ENCODE data around the gene ALOX5. TPM values are rescaled to one million over a fixed set of nuclear protein-coding genes. Genes with fewer than 3 reads are reported as not detected.

The ALOX5 gene
- total and polyA plus RNA-seq, 10 of the 15 experiments (the other 5 are each of a cell fraction or from before 2014, with no cell fraction given): 0.43 to 102 (median 34.2) TPM

DNA sequence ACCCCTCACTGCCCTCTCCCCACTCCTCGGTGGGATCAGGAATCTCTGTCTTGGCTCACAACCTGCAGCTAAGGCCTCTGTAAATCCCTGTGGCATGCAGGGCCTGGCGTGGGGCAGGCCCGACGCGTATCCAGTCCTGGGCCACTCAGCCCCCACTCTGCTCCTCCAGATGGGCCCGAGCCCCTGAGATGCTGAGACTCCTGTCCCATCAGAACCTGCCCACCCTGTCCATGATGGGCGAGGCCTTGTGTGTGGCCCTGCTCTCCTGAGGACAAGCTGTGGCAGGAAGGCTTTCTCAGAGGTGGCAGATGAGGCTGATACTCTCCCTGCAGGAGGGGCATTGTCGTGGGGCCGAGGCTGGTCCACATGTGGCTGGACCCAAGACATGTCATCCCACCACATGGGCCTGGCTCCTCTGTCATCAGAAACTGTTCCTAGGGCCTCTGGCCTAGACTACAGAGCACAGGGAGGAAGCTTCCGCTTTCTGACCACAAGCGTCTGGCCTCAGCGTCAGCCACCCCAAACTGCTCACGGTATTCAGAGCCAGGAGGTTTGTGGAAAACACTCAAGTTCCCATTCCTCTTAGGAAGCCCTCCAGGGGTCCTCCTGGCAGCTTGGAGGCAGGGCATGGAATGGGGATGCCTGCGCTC, 6.0 kb downstream of the ALOX5 start (continued):
- TF ChIP-seq BCL11A (IDR thresholded peaks at IDR 0.05; ENCODE audit: low read depth, low read length): no peak

DNA sequence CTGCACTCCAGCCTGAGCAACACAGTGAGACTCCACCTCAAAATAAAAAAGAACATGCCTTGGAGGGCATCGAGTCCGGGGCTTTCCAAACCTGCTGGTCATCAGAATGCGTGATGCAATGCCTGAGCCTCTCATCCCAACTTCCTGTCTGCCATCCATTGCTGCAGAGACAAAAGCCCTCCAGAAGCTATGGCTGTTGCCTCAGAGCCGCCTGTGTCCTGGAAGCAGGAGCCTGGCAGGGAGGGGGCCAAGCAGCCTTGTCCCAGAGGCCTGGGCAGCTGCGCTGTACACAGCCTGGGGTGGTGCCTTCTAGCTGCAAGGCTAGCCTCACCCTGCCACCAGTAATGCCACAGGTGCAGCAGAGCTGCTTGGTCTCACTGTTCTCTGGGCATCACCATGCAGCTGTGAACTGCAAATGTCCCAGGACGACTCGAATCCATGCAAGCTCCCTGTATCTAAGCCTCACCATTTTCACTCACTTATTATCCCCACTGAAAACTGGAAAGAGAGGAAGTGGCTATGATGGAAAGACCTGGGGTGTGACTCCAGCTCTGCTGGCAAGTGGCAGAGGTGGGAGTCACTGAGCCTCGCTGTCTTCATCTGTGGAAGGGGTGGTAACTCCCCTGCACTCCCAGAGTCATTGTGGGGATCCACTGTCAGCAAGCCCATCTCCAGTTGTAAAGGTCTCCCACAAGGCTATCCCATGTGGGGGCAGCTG, 7.0 kb downstream of the ALOX5 start:
- H3K9ac ChIP-seq (ENCODE audit: control insufficient read depth, insufficient read depth, low read length): no peak overlapping the region
- no peaks in the 10 kb centered on the region for H3K27me3 ChIP-seq (replicated peaks in 1 of 2; ENCODE audit: control insufficient read depth in 2 of 2, insufficient read depth in 2 of 2, low read length in 1 of 2)
- H3K79me2 ChIP-seq (ENCODE audit: control insufficient read depth, insufficient read depth, low read length): peaks cover 25% of the 10 kb centered on the region
- CTCF ChIA-PET: no interaction called here
- peaks cover 31% of the 10 kb centered on the region for H3K4me1 ChIP-seq (ENCODE audit: control insufficient read depth, insufficient read depth, low read length)
- H2AFZ ChIP-seq (ENCODE audit: control insufficient read depth, low read depth, low read length): no peak overlapping the region
- H3K4me3 ChIP-seq: no peak overlapping the region
- ATAC-seq (no peak), DNase-seq (ENCODE audit: low read depth, low spot score) (no peak), FAIRE-seq (no peak)
- intact Hi-C loops (cut with micrococcal nuclease; ENCODE audit: unreplicated experiment) (no loop called here), in situ Hi-C loops (cut with MboI) (no loop called here)
- H3K27ac ChIP-seq (ENCODE audit: control insufficient read depth, insufficient read depth): no peak overlapping the region
- RAD21 ChIA-PET (ENCODE audit: unreplicated experiment): no interaction called here
- peaks cover 0 to 15% of the 10 kb centered on the region in 2 experiments; a peak in 1 of 4 replicates for H3K36me3 ChIP-seq (ENCODE audit: control insufficient read depth in 2 of 2, insufficient read depth in 2 of 2, low read length in 1 of 2)
- no peaks in the 10 kb centered on the region for H3K9me3 ChIP-seq (replicated peaks; ENCODE audit: control insufficient read depth, insufficient read depth, low read length)
- POLR2A ChIA-PET: no interaction called here
- SMC1A ChIA-PET (ENCODE audit: uncharacterized antibody, unreplicated experiment): interaction anchor here (1.6 kb wide), 1 partner anchor 81 kb away, joined by 5 read pairs; no protein-coding TSS in a partner anchor
- WGBS (ENCODE audit: insufficient coverage, insufficient replicate concordance, low lambda C conversion rate, missing lambda C conversion rate): 90% methylated on average over 8 of the region's 8 CpGs
- BruUV-seq (replicated peaks): no TSS peak
- no peak overlapping the region for H3K4me2 ChIP-seq (ENCODE audit: control insufficient read depth, insufficient read depth)
- H4K20me1 ChIP-seq (ENCODE audit: control insufficient read depth, insufficient read depth): no peaks in the 10 kb centered on the region
- TF ChIP-seq SIN3A (IDR thresholded peaks at IDR 0.05; ENCODE audit: low read depth, low read length) (no peak), PAX8 (IDR thresholded peaks at IDR 0.05) (no peak), SMC3 (IDR thresholded peaks at IDR 0.05; ENCODE audit: borderline replicate concordance, low read length) (no peak), SREBF2 (IDR thresholded peaks at IDR 0.05; ENCODE audit: low read length) (no peak), SPI1 (IDR thresholded peaks at IDR 0.05; ENCODE audit: borderline replicate concordance, insufficient read depth, low read depth, low read length) (no peak), RAD51 (IDR thresholded peaks at IDR 0.05) (no peak), IRF4 (IDR thresholded peaks at IDR 0.05; ENCODE audit: low read depth, low read length) (no peak), YY1 (IDR thresholded peaks at IDR 0.05; ENCODE audit: low read depth, low read length) (no peak), BACH1 (IDR thresholded peaks at IDR 0.05; ENCODE audit: borderline replicate concordance) (no peak)
- TF ChIP-seq, protein P1, sequence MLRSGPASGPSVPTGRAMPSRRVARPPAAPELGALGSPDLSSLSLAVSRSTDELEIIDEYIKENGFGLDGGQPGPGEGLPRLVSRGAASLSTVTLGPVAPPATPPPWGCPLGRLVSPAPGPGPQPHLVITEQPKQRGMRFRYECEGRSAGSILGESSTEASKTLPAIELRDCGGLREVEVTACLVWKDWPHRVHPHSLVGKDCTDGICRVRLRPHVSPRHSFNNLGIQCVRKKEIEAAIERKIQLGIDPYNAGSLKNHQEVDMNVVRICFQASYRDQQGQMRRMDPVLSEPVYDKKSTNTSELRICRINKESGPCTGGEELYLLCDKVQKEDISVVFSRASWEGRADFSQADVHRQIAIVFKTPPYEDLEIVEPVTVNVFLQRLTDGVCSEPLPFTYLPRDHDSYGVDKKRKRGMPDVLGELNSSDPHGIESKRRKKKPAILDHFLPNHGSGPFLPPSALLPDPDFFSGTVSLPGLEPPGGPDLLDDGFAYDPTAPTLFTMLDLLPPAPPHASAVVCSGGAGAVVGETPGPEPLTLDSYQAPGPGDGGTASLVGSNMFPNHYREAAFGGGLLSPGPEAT (IDR thresholded peaks at IDR 0.05; ENCODE audit: low read depth): no peak
- TF ChIP-seq, protein P2, sequence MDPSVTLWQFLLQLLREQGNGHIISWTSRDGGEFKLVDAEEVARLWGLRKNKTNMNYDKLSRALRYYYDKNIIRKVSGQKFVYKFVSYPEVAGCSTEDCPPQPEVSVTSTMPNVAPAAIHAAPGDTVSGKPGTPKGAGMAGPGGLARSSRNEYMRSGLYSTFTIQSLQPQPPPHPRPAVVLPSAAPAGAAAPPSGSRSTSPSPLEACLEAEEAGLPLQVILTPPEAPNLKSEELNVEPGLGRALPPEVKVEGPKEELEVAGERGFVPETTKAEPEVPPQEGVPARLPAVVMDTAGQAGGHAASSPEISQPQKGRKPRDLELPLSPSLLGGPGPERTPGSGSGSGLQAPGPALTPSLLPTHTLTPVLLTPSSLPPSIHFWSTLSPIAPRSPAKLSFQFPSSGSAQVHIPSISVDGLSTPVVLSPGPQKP (IDR thresholded peaks at IDR 0.05; ENCODE audit: low read depth, low read length): no peak
- TF ChIP-seq, protein P3, sequence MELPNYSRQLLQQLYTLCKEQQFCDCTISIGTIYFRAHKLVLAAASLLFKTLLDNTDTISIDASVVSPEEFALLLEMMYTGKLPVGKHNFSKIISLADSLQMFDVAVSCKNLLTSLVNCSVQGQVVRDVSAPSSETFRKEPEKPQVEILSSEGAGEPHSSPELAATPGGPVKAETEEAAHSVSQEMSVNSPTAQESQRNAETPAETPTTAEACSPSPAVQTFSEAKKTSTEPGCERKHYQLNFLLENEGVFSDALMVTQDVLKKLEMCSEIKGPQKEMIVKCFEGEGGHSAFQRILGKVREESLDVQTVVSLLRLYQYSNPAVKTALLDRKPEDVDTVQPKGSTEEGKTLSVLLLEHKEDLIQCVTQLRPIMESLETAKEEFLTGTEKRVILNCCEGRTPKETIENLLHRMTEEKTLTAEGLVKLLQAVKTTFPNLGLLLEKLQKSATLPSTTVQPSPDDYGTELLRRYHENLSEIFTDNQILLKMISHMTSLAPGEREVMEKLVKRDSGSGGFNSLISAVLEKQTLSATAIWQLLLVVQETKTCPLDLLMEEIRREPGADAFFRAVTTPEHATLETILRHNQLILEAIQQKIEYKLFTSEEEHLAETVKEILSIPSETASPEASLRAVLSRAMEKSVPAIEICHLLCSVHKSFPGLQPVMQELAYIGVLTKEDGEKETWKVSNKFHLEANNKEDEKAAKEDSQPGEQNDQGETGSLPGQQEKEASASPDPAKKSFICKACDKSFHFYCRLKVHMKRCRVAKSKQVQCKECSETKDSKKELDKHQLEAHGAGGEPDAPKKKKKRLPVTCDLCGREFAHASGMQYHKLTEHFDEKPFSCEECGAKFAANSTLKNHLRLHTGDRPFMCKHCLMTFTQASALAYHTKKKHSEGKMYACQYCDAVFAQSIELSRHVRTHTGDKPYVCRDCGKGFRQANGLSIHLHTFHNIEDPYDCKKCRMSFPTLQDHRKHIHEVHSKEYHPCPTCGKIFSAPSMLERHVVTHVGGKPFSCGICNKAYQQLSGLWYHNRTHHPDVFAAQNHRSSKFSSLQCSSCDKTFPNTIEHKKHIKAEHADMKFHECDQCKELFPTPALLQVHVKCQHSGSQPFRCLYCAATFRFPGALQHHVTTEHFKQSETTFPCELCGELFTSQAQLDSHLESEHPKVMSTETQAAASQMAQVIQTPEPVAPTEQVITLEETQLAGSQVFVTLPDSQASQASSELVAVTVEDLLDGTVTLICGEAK (IDR thresholded peaks at IDR 0.05; ENCODE audit: borderline replicate concordance): no peak
